Mesenchymal stem cell (in vitro differentiated cells and primary cell): ENCODE measurements around the gene CD68.
"Not testable (repeated sequence)": the region's sequence is repeated elsewhere in the genome, so short reads cannot be mapped to it uniquely, and the experiment has no call there.

Experiments used
- DNase-seq: peaks from one replicate; pipeline ENCODE4 v3.0.0-alpha.2; 2013
- H2AFZ ChIP-seq: one replicate; pipeline ENCODE4 v1.6.1; 2013; ENCODE audit warnings: low read depth, mild to moderate bottlenecking, control low read depth, inconsistent platforms, low read length, moderate library complexity
- H2AK5ac ChIP-seq: 2 replicates; pipeline ENCODE4 v1.6.1; 2013; ENCODE audit warnings: low read length, moderate library complexity, mild to moderate bottlenecking, inconsistent platforms; ENCODE audit not compliant: severe bottlenecking
- H2BK120ac ChIP-seq: one replicate; pipeline ENCODE4 v1.6.1; 2013; ENCODE audit warnings: low read depth, mild to moderate bottlenecking, inconsistent platforms, low read length, moderate library complexity
- H2BK12ac ChIP-seq, 2 experiments: one replicate each; pipeline ENCODE4 v1.6.1; 2013; ENCODE audit warnings: inconsistent platforms in 2 of 2, low read length in 2 of 2, mild to moderate bottlenecking in 2 of 2, moderate library complexity in 2 of 2, control low read depth in 1 of 2
- H2BK15ac ChIP-seq: one replicate; pipeline ENCODE4 v1.6.1; 2013; ENCODE audit warnings: mild to moderate bottlenecking, low read depth, inconsistent platforms; ENCODE audit not compliant: poor library complexity, severe bottlenecking
- H2BK5ac ChIP-seq: 2 replicates; pipeline ENCODE4 v1.6.1; 2013; ENCODE audit warnings: low read depth, mild to moderate bottlenecking, low read length, control low read depth, inconsistent platforms; ENCODE audit not compliant: poor library complexity, severe bottlenecking
- H3K14ac ChIP-seq, 2 experiments: one replicate each; pipeline ENCODE4 v1.6.1; 2013; ENCODE audit warnings: inconsistent platforms in 2 of 2, low read length in 2 of 2, control low read depth in 1 of 2, mild to moderate bottlenecking in 1 of 2, moderate library complexity in 1 of 2
- H3K18ac ChIP-seq, 2 experiments: one replicate each; pipeline ENCODE4 v1.6.1; 2013; ENCODE audit warnings: inconsistent platforms in 2 of 2, low read length in 2 of 2, control low read depth in 1 of 2, low read depth in 1 of 2, mild to moderate bottlenecking in 1 of 2
- H3K23ac ChIP-seq, 2 experiments: one replicate each; pipeline ENCODE4 v1.6.1; 2013; ENCODE audit warnings: inconsistent platforms in 2 of 2, low read length in 2 of 2, mild to moderate bottlenecking in 2 of 2, moderate library complexity in 2 of 2, control low read depth in 1 of 2
- H3K27ac ChIP-seq: 2 replicates; pipeline ENCODE4 v1.5.1; 2013; ENCODE audit warnings: mild to moderate bottlenecking, moderate library complexity, low read length, control low read depth, inconsistent platforms; ENCODE audit not compliant: poor library complexity, severe bottlenecking
- H3K27me3 ChIP-seq, 2 experiments: 2 replicates each; pipeline versions ENCODE4 v1.6.1 to v1.7.0; 2013; ENCODE audit warnings: low read length in 2 of 2, mild to moderate bottlenecking in 2 of 2, moderate library complexity in 2 of 2, control low read depth in 1 of 2, inconsistent platforms in 1 of 2; ENCODE audit not compliant: control insufficient read depth in 1 of 2, insufficient read depth in 1 of 2
- H3K36me3 ChIP-seq, 2 experiments: 2 replicates each; pipeline versions ENCODE4 v1.6.1 to v1.7.0; 2013; ENCODE audit warnings: low read length in 2 of 2, control low read depth in 1 of 2, inconsistent platforms in 1 of 2, low read depth in 1 of 2, mild to moderate bottlenecking in 1 of 2; ENCODE audit not compliant: insufficient read depth in 2 of 2, control insufficient read depth in 1 of 2
- H3K4ac ChIP-seq, 2 experiments: one replicate each; pipeline ENCODE4 v1.6.1; 2013; ENCODE audit warnings: inconsistent platforms in 2 of 2, low read length in 2 of 2, mild to moderate bottlenecking in 2 of 2, moderate library complexity in 2 of 2, control low read depth in 1 of 2, low read depth in 1 of 2
- H3K4me1 ChIP-seq: 2 replicates; pipeline ENCODE4 v1.6.1; 2013; ENCODE audit warnings: low read depth, low read length, control low read depth; ENCODE audit not compliant: control insufficient read depth, insufficient read depth
- H3K4me2 ChIP-seq: 2 replicates; pipeline ENCODE4 v1.6.1; 2013; ENCODE audit warnings: low read length, mild to moderate bottlenecking, inconsistent platforms; ENCODE audit not compliant: poor library complexity, severe bottlenecking
- H3K4me3 ChIP-seq, 2 experiments: 2 replicates each; pipeline versions ENCODE4 v1.5.1 to v1.7.0; 2013; ENCODE audit warnings: low read length in 2 of 2, mild to moderate bottlenecking in 2 of 2, control low read depth in 1 of 2, low read depth in 1 of 2; ENCODE audit not compliant: insufficient read depth in 1 of 2
- H3K79me1 ChIP-seq: replicated peaks from 2 replicates; pipeline ENCODE4 v1.6.1; 2013; ENCODE audit warnings: mild to moderate bottlenecking, control low read depth, low read length, inconsistent platforms; ENCODE audit not compliant: poor library complexity, severe bottlenecking
- H3K9ac ChIP-seq: 2 replicates; pipeline ENCODE4 v1.7.0; 2013; ENCODE audit warnings: mild to moderate bottlenecking, low read length, moderate library complexity
- H3K9me3 ChIP-seq: 2 replicates; pipeline ENCODE4 v1.7.0; 2013; ENCODE audit warnings: mild to moderate bottlenecking, low read length; ENCODE audit not compliant: control insufficient read depth
- H4K8ac ChIP-seq: one replicate; pipeline ENCODE4 v1.6.1; 2013; ENCODE audit warnings: inconsistent platforms, mild to moderate bottlenecking, low read length, moderate library complexity
- H4K91ac ChIP-seq: one replicate; pipeline ENCODE4 v1.6.1; 2013; ENCODE audit warnings: mild to moderate bottlenecking, low read length, inconsistent platforms
- WGBS: methylation state at CpG from one replicate; pipeline ENCODE4 v1.1.7; 2013; ENCODE audit warnings: mixed read lengths; 5-methylcytosine and 5-hydroxymethylcytosine counted together

The CD68 gene

GRCh38 chr17:7593296-7593695 is 13.9 kb downstream of the CD68 start:
- H3K18ac ChIP-seq: no peak overlapping the region
- H3K4me1 ChIP-seq: peaks cover 33% of the 10 kb centered on the region
- no peak overlapping the region for H3K27ac ChIP-seq
- H2AFZ ChIP-seq: no peak overlapping the region
- no peak overlapping the region for H2BK12ac ChIP-seq
- no peak overlapping the region for H2BK5ac ChIP-seq
- no peak overlapping the region for H3K4ac ChIP-seq
- peaks cover 36% of the 10 kb centered on the region for H3K79me1 ChIP-seq
- no peak overlapping the region for H3K23ac ChIP-seq
- H3K4me3 ChIP-seq: no peak overlapping the region
- H2AK5ac ChIP-seq: no peak overlapping the region
- no peak for DNase-seq
- no peak overlapping the region for H3K4me2 ChIP-seq
- WGBS: 95% methylated on average over 12 of the region's 12 CpGs
- H2BK15ac ChIP-seq: no peak overlapping the region
- H3K36me3 ChIP-seq: peaks cover 71 to 80% of the 10 kb centered on the region in 2 experiments
- H3K9ac ChIP-seq: peak overlapping the region; percentile 38
- no peak overlapping the region for H4K91ac ChIP-seq
- H4K8ac ChIP-seq: no peak overlapping the region
- no peak overlapping the region for H3K14ac ChIP-seq
- no peaks in the 10 kb centered on the region for H3K9me3 ChIP-seq
- no peak overlapping the region for H2BK120ac ChIP-seq
- no peaks in the 10 kb centered on the region for H3K27me3 ChIP-seq

- not testable (repeated sequence) for H3K23ac ChIP-seq, DNase-seq, H3K4me1 ChIP-seq, H3K27me3 ChIP-seq, H2BK12ac ChIP-seq, H2BK120ac ChIP-seq, H2BK15ac ChIP-seq, H2AFZ ChIP-seq, H2BK5ac ChIP-seq, H3K14ac ChIP-seq, H3K4me2 ChIP-seq, H3K27ac ChIP-seq, H3K4me3 ChIP-seq, H3K9me3 ChIP-seq, H3K18ac ChIP-seq, H4K91ac ChIP-seq, H2AK5ac ChIP-seq, H3K9ac ChIP-seq, H3K4ac ChIP-seq, H4K8ac ChIP-seq
- Histone ChIP-seq H3K79me1 (peaks cover 36% of the 10 kb centered on the region), H3K36me3 (peaks cover 77 to 85% of the 10 kb centered on the region in 2 experiments)
- 100% methylated on average over 1 of the region's 5 CpGs for WGBS
Measured at GRCh38 chr17:7597561-7597960, 18.1 kb downstream of the CD68 start.

- Histone ChIP-seq H3K27ac (no peak overlapping the region), H3K18ac (no peak overlapping the region), H3K4ac (no peak overlapping the region), H3K4me2 (no peak overlapping the region), H2BK120ac (no peak overlapping the region), H3K27me3 (no peaks in the 10 kb centered on the region), H3K14ac (no peak overlapping the region), H3K9ac (no peak overlapping the region), H4K91ac (no peak overlapping the region), H4K8ac (no peak overlapping the region), H3K9me3 (no peaks in the 10 kb centered on the region), H3K23ac (no peak overlapping the region), H2BK15ac (no peak overlapping the region), H2AK5ac (no peak overlapping the region), H3K4me3 (no peak overlapping the region), H3K36me3 (peaks cover 34 to 63% of the 10 kb centered on the region in 2 experiments), H2AFZ (no peak overlapping the region), H3K79me1 (peaks cover 24% of the 10 kb centered on the region), H2BK5ac (no peak overlapping the region), H3K4me1 (peaks cover 1% of the 10 kb centered on the region), H2BK12ac (no peak overlapping the region)
- no peak for DNase-seq
- 100% methylated on average over 4 of the region's 4 CpGs for WGBS
Measured at GRCh38 chr17:7606280-7606679, 26.8 kb downstream of the CD68 start.

GRCh38 chr17:7610641-7611040 is 31.2 kb downstream of the CD68 start:
- Histone ChIP-seq H4K8ac (no peak overlapping the region), H3K4me1 (peaks cover 3% of the 10 kb centered on the region), H3K79me1 (peaks cover 6% of the 10 kb centered on the region), H2AFZ (no peak overlapping the region), H3K4me3 (no peak overlapping the region), H3K36me3 (peaks cover 3 to 37% of the 10 kb centered on the region in 2 experiments), H2BK5ac (no peak overlapping the region), H3K4ac (no peak overlapping the region), H3K9me3 (no peaks in the 10 kb centered on the region), H2AK5ac (no peak overlapping the region), H3K27me3 (no peaks in the 10 kb centered on the region), H3K23ac (no peak overlapping the region), H4K91ac (no peak overlapping the region), H3K27ac (no peak overlapping the region), H2BK15ac (no peak overlapping the region), H3K9ac (no peak overlapping the region), H2BK120ac (no peak overlapping the region), H3K4me2 (no peak overlapping the region), H3K18ac (no peak overlapping the region), H2BK12ac (no peak overlapping the region), H3K14ac (no peak overlapping the region)
- no peak for DNase-seq
- 100% methylated on average over 2 of the region's 2 CpGs for WGBS
